Subcutaneous abdominal adipose tissue (tissue), 5 donors: Measurements from ENCODE around the gene KDM1B.
"Not testable (repeated sequence)": the region's sequence is repeated elsewhere in the genome, so short reads cannot be mapped to it uniquely, and the experiment has no call there.

Source experiments
- H3K27ac ChIP-seq: one replicate; pipeline ENCODE4 v1.7.0; 2013; ENCODE audit warnings: low read depth, mild to moderate bottlenecking, inconsistent platforms, low read length, moderate library complexity
- H3K27me3 ChIP-seq, 5 donors: one replicate each; pipeline ENCODE4 v1.7.0; 2013; ENCODE audit warnings: low read length in 5 of 5, inconsistent platforms in 1 of 5; ENCODE audit not compliant: control insufficient read depth in 5 of 5, insufficient read depth in 4 of 5
- H3K36me3 ChIP-seq, 5 donors: one replicate each; pipeline ENCODE4 v1.7.0; 2013; ENCODE audit warnings: low read length in 5 of 5; ENCODE audit not compliant: control insufficient read depth in 5 of 5, insufficient read depth in 5 of 5
- H3K4me1 ChIP-seq, 5 donors: one replicate each; pipeline ENCODE4 v1.7.0; 2013; ENCODE audit warnings: low read length in 5 of 5, mild to moderate bottlenecking in 3 of 5, moderate library complexity in 1 of 5; ENCODE audit not compliant: control insufficient read depth in 5 of 5, insufficient read depth in 5 of 5
- H3K4me3 ChIP-seq, 5 donors: one replicate each; pipeline ENCODE4 v1.7.0; 2013; ENCODE audit warnings: low read length in 5 of 5, low read depth in 1 of 5
- H3K9ac ChIP-seq, 5 donors: one replicate each; pipeline ENCODE4 v1.7.0; 2013; ENCODE audit warnings: low read length in 5 of 5, mild to moderate bottlenecking in 4 of 5, moderate library complexity in 3 of 5
- H3K9me3 ChIP-seq, 5 donors: one replicate each; pipeline ENCODE4 v1.7.0; 2013; ENCODE audit warnings: low read length in 5 of 5; ENCODE audit not compliant: control insufficient read depth in 5 of 5
- donor health status: healthy.
- donor health status: healthy.
- donor health status: healthy.
- donor health status: healthy.
- donor health status: healthy.

KDM1B gene

DNA sequence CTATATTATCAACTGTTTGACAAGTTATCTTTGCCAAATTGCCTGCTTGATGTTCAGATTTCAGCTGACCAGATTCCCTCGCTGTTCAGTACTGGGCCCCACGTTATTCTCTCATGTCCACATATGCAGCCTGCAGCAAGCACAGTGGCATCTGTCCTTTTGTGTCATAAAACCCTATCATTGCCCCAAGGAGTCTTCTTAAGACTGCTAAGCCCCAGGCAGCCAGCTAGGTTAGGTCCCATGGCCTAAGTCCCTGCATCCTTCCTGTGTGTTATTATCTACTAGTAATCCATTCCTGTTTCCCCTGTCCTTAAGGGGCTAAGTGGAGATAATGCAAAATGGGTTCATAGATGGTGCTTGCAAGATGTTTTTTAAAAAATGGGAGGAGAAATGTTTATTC, 7.2 kb downstream of the KDM1B start:
- Histone ChIP-seq H3K27ac (no peak overlapping the region), H3K9ac (no peak overlapping the region), H3K27me3 (no peaks in the 10 kb centered on the region), H3K4me3 (no peak overlapping the region), H3K4me1 (no peaks in the 10 kb centered on the region), H3K9me3 (no peaks in the 10 kb centered on the region), H3K36me3 (peaks cover 17 to 52% (median 30%) of the 10 kb centered on the region in 5 donors)

GRCh38 chr6:18165751-18166150, 10.5 kb downstream of the KDM1B start:
- H3K9ac ChIP-seq = no peak overlapping the region
- H3K27me3 ChIP-seq = no peaks in the 10 kb centered on the region
- H3K36me3 ChIP-seq = peaks cover 25 to 70% (median 49%) of the 10 kb centered on the region in 5 donors
- no peak overlapping the region for H3K27ac ChIP-seq
- H3K4me3 ChIP-seq = no peak overlapping the region
- H3K9me3 ChIP-seq = peaks cover 0 to 7% (median 5%) of the 10 kb centered on the region in 5 donors
- no peaks in the 10 kb centered on the region for H3K4me1 ChIP-seq

- Histone ChIP-seq H3K4me1 (no peaks in the 10 kb centered on the region), H3K36me3 (peaks cover 23 to 64% (median 43%) of the 10 kb centered on the region in 5 donors), H3K4me3 (no peak overlapping the region), H3K9me3 (peaks cover 0 to 7% (median 5%) of the 10 kb centered on the region in 5 donors), H3K27me3 (no peaks in the 10 kb centered on the region), H3K27ac (no peak overlapping the region), H3K9ac (no peak overlapping the region)
Measured at GRCh38 chr6:18166312-18167036, 11.3 kb downstream of the KDM1B start.

DNA sequence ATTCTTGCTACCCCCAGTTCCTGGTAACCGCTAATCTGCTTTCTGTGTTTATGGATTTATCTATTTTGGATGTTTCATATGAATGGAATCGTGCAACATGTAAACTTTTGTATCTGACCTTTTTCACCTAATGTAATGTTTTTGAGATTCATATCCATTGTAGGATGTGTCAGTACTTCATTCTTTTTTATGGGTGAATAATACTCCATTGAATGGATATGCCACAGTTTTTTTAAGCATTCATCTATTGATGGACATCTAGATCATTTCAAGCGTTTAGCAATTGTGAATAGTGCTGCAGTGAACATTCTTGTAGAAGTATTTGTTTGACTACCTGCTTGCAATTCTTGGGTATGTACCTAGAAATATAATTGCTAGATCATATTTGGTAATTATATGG, 13.0 kb downstream of the KDM1B start:
- Histone ChIP-seq H3K36me3 (peaks cover 31 to 53% (median 31%) of the 10 kb centered on the region in 5 donors), H3K4me1 (peaks cover 0 to 3% (median 0%) of the 10 kb centered on the region in 5 donors), H3K27ac (no peak overlapping the region), H3K27me3 (no peaks in the 10 kb centered on the region), H3K9me3 (peaks cover 0 to 7% (median 5%) of the 10 kb centered on the region in 5 donors), H3K9ac (no peak overlapping the region), H3K4me3 (no peak overlapping the region)

GRCh38 chr6:18171871-18172270, 16.6 kb downstream of the KDM1B start:
- H3K36me3 ChIP-seq = peaks cover 19 to 33% (median 27%) of the 10 kb centered on the region in 5 donors
- H3K27me3 ChIP-seq = no peaks in the 10 kb centered on the region
- peaks cover 0 to 3% (median 0%) of the 10 kb centered on the region in 5 donors for H3K4me1 ChIP-seq
- H3K9ac ChIP-seq = no peak overlapping the region
- H3K9me3 ChIP-seq = peaks cover 0 to 7% (median 5%) of the 10 kb centered on the region in 5 donors
- no peak overlapping the region for H3K4me3 ChIP-seq
- no peak overlapping the region for H3K27ac ChIP-seq

DNA sequence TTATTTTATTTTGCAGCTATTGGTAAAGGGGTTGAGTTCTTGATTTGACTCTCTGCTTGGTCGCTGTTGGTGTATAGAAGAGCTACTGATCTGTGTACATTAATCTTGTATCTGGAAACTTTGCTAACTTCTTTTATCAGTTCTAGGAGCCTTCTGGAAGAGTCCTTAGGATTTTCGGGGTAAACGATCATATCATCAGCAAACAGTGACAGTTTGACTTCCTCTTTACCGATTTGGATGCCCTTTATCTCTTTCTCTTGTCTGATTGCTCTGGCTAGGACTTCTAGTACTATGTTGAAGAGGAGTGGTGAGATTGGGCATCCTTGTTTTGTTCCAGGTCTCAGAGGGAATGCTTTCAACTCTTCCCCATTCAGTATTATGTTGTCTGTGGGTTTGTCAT, 21.0 kb downstream of the KDM1B start:
- H3K36me3 ChIP-seq = peaks cover 0 to 22% (median 9%) of the 10 kb centered on the region in 5 donors
- not testable (repeated sequence) for H3K9ac ChIP-seq, H3K4me1 ChIP-seq, H3K9me3 ChIP-seq, H3K4me3 ChIP-seq, H3K27ac ChIP-seq, H3K27me3 ChIP-seq

GRCh38 chr6:18177286-18177965, 22.2 kb downstream of the KDM1B start:
- no peak overlapping the region for H3K4me3 ChIP-seq
- no peaks in the 10 kb centered on the region for H3K9me3 ChIP-seq
- peaks cover 0 to 10% (median 4%) of the 10 kb centered on the region in 5 donors for H3K36me3 ChIP-seq
- H3K27me3 ChIP-seq = no peaks in the 10 kb centered on the region
- no peak overlapping the region for H3K27ac ChIP-seq
- H3K4me1 ChIP-seq = no peaks in the 10 kb centered on the region
- H3K9ac ChIP-seq = no peak overlapping the region

DNA sequence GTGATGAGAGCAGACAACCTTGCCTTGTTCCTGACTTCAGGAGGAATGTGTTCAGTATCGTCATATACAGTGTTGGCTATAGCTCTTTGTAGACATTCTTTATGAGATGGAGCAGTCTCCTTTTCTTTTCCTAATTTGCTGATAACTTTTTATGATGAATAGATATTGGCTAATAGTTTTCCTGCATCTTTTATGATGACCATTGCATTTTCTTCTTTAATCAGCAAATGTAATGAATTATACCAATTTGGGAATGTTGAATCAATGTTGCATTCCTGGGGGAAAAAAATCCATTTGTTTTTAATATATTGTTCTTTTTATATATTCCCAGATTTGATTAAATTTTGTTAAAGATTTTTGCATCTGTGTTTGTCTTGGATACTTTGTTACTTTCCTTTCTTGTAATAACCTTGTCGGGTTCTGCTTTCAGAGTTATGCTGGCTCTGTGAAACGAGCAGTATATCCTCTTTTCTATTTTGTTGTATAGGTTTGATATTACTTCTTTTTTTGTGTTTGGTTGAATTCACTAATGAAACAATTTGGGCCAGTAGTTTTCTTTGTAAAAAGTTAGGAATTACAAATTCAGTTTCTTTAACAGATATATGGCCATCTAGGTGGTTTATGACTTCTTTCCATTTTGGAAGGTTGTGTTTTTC, 23.9 kb downstream of the KDM1B start:
- Histone ChIP-seq H3K9me3 (no peaks in the 10 kb centered on the region), H3K4me1 (no peaks in the 10 kb centered on the region), H3K4me3 (no peak overlapping the region), H3K9ac (no peak overlapping the region), H3K27me3 (no peaks in the 10 kb centered on the region), H3K27ac (no peak overlapping the region), H3K36me3 (peaks cover 0 to 9% (median 6%) of the 10 kb centered on the region in 5 donors)

GRCh38 chr6:18179770-18180356, 24.6 kb downstream of the KDM1B start:
- H3K27ac ChIP-seq = no peak overlapping the region
- H3K9me3 ChIP-seq = no peaks in the 10 kb centered on the region
- H3K9ac ChIP-seq = no peak overlapping the region
- H3K36me3 ChIP-seq = peaks cover 0 to 6% (median 2%) of the 10 kb centered on the region in 5 donors
- H3K27me3 ChIP-seq = no peaks in the 10 kb centered on the region
- no peaks in the 10 kb centered on the region for H3K4me1 ChIP-seq
- no peak overlapping the region for H3K4me3 ChIP-seq
